Activated CD4-positive, alpha-beta memory T cell treated with anti-CD3 and anti-CD28 coated beads for 36 hours (primary cell): ENCODE data around the gene LHX4. TPM values are rescaled to one million over a fixed set of nuclear protein-coding genes. Genes with fewer than 3 reads are reported as not detected.

ENCODE experiments used
- CTCF ChIA-PET: fragments of 350-600 bp; sonication (Branson Sonifier 250); formaldehyde crosslinking; loops from one replicate; lab custom pipeline; 2021; ENCODE audit warnings: antibody characterized with exemption, inconsistent platforms; lab: Charles Lee
- POLR2A ChIA-PET: fragments of 350-600 bp; sonication (Branson Sonifier 250); formaldehyde crosslinking; loops from one replicate; lab custom pipeline; 2021; ENCODE audit warnings: antibody characterized with exemption; lab: Charles Lee
- DNase-seq: peaks from one replicate; pipeline ENCODE4 v3.0.0-alpha.2; 2020
- H3K27ac Mint-ChIP-seq: one replicate; pipeline ENCODE4 v1.8.0; 2021; ENCODE audit warnings: mixed read lengths
- H3K27me3 Mint-ChIP-seq: one replicate; pipeline ENCODE4 v1.8.0; 2021; ENCODE audit warnings: mixed read lengths
- H3K36me3 Mint-ChIP-seq: one replicate; pipeline ENCODE4 v1.8.0; 2021; ENCODE audit warnings: mixed read lengths
- H3K4me1 Mint-ChIP-seq: one replicate; pipeline ENCODE4 v1.8.0; 2021; ENCODE audit warnings: low read depth, mixed read lengths
- H3K4me3 Mint-ChIP-seq: one replicate; pipeline ENCODE4 v1.8.0; 2021; ENCODE audit warnings: mild to moderate bottlenecking, mixed read lengths
- H3K9me3 Mint-ChIP-seq: one replicate; pipeline ENCODE4 v1.8.0; 2021; ENCODE audit warnings: mixed read lengths
- intact Hi-C: fragments of 100-400 bp; cut with micrococcal nuclease; formaldehyde crosslinking; loops from one replicate; pipeline ENCODE4 v1.15.1; 2023
- total RNA-seq, 2 experiments: library from RNA; stranded (reverse); gene quantifications; one replicate each; pipeline ENCODE4 v1.2.3, GENCODE V29; 2021

LHX4 gene
- not detected for total RNA-seq

DNA sequence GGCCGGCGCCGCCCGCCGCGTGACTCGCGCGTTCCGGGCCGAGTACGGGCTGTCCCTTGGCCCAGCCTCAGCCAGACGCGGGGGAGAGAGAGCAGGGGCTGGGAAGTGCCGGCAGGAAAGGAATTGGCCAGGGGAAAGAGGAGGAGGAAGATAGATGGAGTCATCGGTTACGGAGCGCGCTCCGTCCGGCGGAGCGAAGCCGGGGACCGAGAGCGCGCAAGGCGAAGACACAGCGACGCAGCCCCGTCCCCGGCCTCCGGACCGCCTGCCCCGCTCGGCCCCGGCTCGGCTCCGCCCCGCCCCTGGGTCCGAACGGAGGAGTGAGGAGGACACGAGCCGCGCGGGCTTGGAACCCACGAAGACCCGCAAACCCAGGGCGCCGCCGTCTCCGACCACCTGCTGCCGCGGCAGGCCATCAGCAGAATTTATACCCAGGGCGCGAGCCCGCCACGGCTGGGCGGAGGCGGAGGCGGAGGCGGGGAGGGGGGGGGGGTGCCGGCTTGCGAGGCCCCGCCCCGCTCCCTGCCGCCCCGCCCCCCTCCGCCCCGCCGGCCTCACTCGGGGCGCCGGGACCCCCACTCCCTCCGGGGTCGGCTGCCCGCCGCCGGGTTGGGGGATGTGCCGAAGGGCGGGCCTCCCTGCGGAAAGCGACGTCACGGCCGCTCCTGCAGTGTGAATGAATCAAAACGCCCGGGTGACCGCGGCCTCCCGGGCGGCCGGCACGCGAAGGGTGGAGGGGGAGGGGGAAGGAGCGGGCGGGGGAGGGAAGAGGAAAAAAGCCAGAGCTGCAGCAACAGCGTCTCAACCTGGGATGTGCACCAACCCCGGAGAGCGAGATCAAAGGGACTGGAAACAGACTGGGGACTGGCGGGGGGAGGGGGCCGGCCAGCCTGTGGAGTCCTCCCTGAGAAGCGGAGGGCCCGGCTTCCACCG, at the start of gene LHX4:
TSS of gene LHX4 (plus strand) at position 782 of the 933 bp plus-strand sequence. CDS start 266 bp downstream, outside the sequence.
- Mint-ChIP-seq H3K27me3 (peaks cover 71% of the 10 kb centered on the region), H3K4me1 (peaks cover 19% of the 10 kb centered on the region), H3K9me3 (no peaks in the 10 kb centered on the region), H3K27ac (no peak within 1 kb of the TSS), H3K36me3 (no peaks in the 10 kb centered on the region), H3K4me3 (peak within 1 kb of the TSS; percentile 57)
- intact Hi-C loops: no loop called here
- peak; percentile 55 for DNase-seq
- ChIA-PET POLR2A (no interaction called here), CTCF (no interaction called here)

DNA sequence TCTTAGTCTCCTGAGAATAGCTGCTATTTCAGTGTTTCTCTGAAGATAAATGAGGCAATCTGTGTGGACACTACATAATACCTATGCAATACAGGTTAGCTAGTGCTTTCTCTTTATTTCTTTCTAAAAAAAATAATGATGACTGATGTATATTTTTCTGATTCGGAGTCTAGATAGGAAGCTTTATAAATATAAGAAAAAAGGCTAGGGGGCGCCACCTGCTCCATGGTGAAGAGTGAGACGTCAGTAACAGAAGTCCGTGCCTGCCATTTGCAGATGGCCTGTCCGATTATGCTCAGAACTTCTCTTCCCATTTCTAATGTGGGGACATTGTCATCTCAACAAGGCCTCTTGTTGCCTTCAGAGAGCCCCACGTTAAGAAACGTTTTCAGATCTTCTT, 49.0 kb upstream of the LHX4 start:
- H3K9me3 Mint-ChIP-seq: no peaks in the 10 kb centered on the region
- H3K4me3 Mint-ChIP-seq: no peak overlapping the region
- no peaks in the 10 kb centered on the region for H3K27me3 Mint-ChIP-seq
- DNase-seq: peak; percentile 27
- intact Hi-C loops: loop anchor here (10.0 kb wide), 2 partner anchors 234 to 294 kb away; no protein-coding TSS in a partner anchor
- ChIA-PET CTCF (interaction anchor here (0.6 to 6.1 kb wide), 26 partner anchors 10 to 475 kb away, joined by 3 to 78 read pairs (median 4); no protein-coding TSS in a partner anchor), POLR2A (no interaction called here)
- H3K36me3 Mint-ChIP-seq: peaks cover 16% of the 10 kb centered on the region
- no peak overlapping the region for H3K27ac Mint-ChIP-seq
- no peaks in the 10 kb centered on the region for H3K4me1 Mint-ChIP-seq

DNA sequence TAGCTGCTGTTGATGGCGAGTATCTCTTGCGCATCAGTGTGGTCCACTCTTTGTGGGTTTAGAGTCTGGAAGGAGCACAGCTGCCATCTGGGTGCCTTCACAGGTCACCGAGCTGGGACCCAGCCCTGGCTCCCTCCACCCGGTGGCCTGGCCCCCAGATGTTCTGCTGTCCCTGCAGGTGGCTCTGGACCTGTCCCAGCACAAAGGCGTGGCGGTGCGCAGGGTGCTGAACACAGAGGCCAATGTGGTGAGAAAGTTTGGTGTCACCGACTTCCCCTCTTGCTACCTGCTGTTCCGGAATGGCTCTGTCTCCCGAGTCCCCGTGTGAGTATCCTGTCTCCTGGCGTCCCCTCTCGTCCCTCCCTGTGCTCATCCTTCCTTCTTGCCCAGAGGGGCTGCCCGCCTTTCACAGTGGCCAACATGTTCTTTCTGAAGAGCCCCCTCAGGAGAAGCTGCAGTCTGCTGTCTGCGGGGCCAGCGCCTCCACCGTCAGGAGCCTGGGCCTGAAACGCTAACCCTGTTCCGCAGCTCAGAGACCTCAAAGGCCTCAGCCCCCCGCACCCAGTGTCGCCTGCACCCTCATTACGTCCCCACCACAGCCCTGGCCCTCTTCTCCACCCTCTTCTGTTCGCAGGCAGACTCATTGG, 47.9 kb upstream of the LHX4 start:
- Mint-ChIP-seq H3K4me3 (no peak overlapping the region), H3K27ac (no peak overlapping the region), H3K9me3 (no peaks in the 10 kb centered on the region), H3K4me1 (no peaks in the 10 kb centered on the region), H3K36me3 (peaks cover 21% of the 10 kb centered on the region), H3K27me3 (no peaks in the 10 kb centered on the region)
- ChIA-PET POLR2A (no interaction called here), CTCF (interaction anchor here (1.0 to 6.1 kb wide), 7 partner anchors 8 to 476 kb away, joined by 3 to 78 read pairs (median 26); no protein-coding TSS in a partner anchor)
- intact Hi-C loops: loop anchor here (10.0 kb wide), 2 partner anchors 233 to 293 kb away; no protein-coding TSS in a partner anchor
- no peak for DNase-seq

DNA sequence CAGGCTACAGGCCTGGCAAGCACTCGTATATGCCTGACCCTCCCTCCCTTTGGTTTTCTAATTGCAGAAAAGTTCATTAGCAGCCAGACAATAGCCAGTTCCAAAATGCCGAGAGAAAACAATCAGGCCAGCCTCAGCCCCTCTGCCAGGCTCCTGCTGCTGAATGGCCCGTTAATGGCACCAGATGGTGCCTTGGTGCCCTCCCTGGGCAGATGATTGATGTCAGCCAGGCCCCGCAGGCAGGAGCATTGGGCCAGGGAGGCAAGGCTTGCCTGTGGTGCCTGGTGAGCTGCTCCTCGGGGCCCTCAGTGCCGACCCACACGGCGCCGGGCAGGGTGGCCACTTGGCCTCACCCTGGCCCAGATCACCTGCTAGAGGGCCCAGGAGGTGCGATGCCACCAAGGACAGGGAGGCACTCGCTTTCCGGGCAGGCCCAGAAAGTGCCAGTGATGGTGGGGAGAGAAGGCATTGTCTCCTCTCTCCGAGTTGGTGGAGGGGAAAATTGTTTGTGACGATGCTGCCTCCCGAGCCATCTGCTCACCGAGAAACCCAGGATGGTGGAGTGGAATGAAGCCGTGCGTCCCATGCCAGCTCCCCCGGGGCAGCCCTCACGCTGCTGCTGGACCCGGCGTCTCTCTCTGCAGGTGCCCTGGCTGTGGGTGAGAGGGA, 47.3 kb upstream of the LHX4 start:
- Mint-ChIP-seq H3K4me3 (no peak overlapping the region), H3K9me3 (no peaks in the 10 kb centered on the region), H3K27me3 (no peaks in the 10 kb centered on the region), H3K4me1 (no peaks in the 10 kb centered on the region), H3K27ac (no peak overlapping the region), H3K36me3 (peaks cover 21% of the 10 kb centered on the region)
- ChIA-PET CTCF (no interaction called here), POLR2A (no interaction called here)
- intact Hi-C loops: loop anchor here (10.0 kb wide), 2 partner anchors 232 to 292 kb away; no protein-coding TSS in a partner anchor
- DNase-seq: no peak

DNA sequence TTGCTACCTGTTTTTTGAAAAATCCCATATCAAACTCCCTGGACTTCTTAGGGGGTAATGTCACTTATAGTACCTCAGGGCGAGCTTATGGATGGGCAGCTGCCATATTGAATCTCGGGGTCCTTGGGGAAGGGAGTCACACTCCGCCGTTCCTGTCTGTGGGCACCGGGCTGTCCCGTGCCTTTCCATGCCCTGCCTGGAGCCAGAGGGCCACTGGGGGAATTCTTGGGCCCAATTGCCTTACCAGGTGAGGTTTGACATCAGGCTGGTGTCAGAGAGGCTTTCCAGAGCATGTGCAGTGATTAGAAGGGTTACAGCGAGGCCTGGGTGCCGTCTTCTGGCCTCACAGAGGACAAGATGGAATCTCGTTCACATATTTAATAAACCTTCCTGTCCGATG, 46.6 kb upstream of the LHX4 start:
- ChIA-PET POLR2A (no interaction called here), CTCF (no interaction called here)
- no peaks in the 10 kb centered on the region for H3K9me3 Mint-ChIP-seq

DNA sequence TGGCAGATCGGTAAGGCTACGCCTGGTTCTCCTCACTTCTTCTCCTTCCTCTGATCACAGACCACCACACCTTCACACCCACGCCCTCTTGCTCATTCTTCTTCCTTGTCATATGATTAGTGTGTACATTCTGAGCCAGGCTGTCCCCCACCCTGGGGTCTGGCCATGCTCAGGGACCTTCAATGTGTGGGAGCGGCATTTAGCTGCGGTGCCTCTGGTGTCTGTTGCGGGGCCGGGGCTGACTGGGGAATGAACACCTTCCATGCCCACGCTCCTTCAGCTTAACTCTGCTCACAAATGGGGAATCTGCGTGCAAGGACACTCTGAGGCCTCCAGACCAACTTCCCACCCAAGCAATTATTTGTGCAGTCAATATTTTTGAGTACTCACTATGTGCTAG, 46.0 kb upstream of the LHX4 start:
- intact Hi-C loops: loop anchor here (10.0 kb wide), 2 partner anchors 231 to 291 kb away; no protein-coding TSS in a partner anchor
- H3K4me3 Mint-ChIP-seq: no peak overlapping the region
- DNase-seq: no peak
- H3K36me3 Mint-ChIP-seq: peaks cover 22% of the 10 kb centered on the region
- CTCF ChIA-PET: no interaction called here
- POLR2A ChIA-PET: no interaction called here
- no peaks in the 10 kb centered on the region for H3K4me1 Mint-ChIP-seq
- H3K27me3 Mint-ChIP-seq: no peaks in the 10 kb centered on the region
- no peak overlapping the region for H3K27ac Mint-ChIP-seq
- no peaks in the 10 kb centered on the region for H3K9me3 Mint-ChIP-seq

More for the DNA sequence above, 46.6 kb upstream of the LHX4 start:
- intact Hi-C loops: loop anchor here (10.0 kb wide), 2 partner anchors 231 to 291 kb away; no protein-coding TSS in a partner anchor
- no peak overlapping the region for H3K4me3 Mint-ChIP-seq
- no peaks in the 10 kb centered on the region for H3K27me3 Mint-ChIP-seq
- no peaks in the 10 kb centered on the region for H3K4me1 Mint-ChIP-seq
- DNase-seq: no peak
- no peak overlapping the region for H3K27ac Mint-ChIP-seq
- peaks cover 21% of the 10 kb centered on the region for H3K36me3 Mint-ChIP-seq

DNA sequence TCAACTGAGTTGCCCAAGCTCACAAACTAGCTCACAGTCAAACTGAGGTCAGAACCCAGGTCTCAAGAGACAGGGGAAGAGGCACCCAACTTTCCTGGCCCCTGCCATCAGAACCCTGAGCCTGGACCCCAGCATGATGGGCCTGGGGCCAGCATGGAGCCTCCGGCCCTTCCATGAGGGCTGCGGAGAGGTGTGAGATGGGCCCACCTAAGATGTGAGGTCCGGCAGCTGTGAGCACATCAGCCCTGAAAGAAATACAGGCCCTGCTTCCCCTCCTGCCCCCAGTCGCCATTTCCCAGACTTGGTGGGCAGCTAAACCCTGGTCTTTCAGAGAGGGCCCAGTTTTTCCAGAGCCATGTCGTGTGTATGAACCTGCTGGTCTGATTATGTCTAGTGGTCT, 44.8 kb upstream of the LHX4 start:
- CTCF ChIA-PET: interaction anchor here (0.8 kb wide), 1 partner anchor 16 kb away, joined by 3 read pairs; no protein-coding TSS in a partner anchor
- Mint-ChIP-seq H3K4me3 (no peak overlapping the region), H3K9me3 (no peaks in the 10 kb centered on the region), H3K27me3 (no peaks in the 10 kb centered on the region), H3K36me3 (peaks cover 22% of the 10 kb centered on the region), H3K27ac (no peak overlapping the region), H3K4me1 (no peaks in the 10 kb centered on the region)
- intact Hi-C loops: loop anchor here (10.0 kb wide), 2 partner anchors 230 to 290 kb away; no protein-coding TSS in a partner anchor
- POLR2A ChIA-PET: no interaction called here
- DNase-seq: no peak

DNA sequence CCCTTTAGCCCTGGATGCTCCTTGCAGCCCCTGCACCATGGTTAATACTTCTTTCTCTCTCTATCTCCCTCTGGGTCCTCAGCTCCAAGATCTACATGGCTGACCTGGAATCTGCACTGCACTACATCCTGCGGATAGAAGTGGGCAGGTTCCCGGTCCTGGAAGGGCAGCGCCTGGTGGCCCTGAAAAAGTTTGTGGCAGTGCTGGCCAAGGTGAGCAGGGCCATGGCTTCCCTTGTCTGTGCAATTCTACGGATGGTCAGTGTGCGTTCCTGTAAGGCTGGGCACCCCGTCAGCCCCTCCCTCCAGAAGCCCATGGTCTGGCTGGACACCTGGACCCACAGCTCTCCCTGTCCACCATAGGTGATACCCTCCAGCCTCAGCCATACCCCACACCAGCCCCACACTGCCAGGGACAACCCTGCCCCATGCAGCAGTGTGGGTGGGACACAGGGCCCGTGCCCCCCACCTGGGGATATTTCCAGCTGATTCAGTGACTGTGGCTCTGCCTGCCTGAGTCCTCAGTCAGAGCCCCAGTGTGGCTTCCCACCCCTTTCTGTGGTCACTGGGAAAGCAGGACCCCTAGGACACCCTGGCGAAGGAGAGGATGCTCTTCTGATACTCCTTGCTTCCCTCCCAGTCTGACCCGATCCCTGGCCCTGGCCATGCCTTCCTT, 44.0 kb upstream of the LHX4 start:
- H3K27ac Mint-ChIP-seq: no peak overlapping the region

DNA sequence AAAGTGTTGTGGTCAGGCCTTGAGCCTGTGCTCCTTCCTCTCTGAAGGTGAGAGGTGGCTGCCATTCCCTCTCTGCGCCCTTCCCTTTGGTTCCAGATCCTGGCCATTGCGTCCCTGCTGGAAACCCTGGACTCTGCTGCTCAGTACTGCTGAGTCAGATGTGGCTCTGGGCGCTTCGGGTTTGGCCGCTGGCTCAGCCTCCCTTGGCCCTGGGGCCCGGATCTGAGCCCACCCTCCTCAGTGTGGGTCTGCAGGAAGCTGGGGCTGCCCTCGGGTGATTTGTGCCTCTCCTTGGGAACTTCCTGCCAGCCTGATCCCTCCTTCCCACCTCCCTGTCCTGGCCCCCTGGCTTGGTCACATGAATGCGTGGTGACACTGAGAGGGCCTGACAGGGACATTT, 43.2 kb upstream of the LHX4 start:
- ChIA-PET CTCF (interaction anchor here (1.0 to 4.5 kb wide), 2 partner anchors 8 to 66 kb away, joined by 4 to 25 read pairs; no protein-coding TSS in a partner anchor), POLR2A (no interaction called here)
- intact Hi-C loops: loop anchor here (10.0 kb wide), 2 partner anchors 228 to 288 kb away; no protein-coding TSS in a partner anchor

More for the DNA sequence above, 44.0 kb upstream of the LHX4 start:
- H3K27me3 Mint-ChIP-seq: no peaks in the 10 kb centered on the region
- CTCF ChIA-PET: no interaction called here
- no peak for DNase-seq
- no peaks in the 10 kb centered on the region for H3K9me3 Mint-ChIP-seq
- no peaks in the 10 kb centered on the region for H3K4me1 Mint-ChIP-seq
- no peak overlapping the region for H3K4me3 Mint-ChIP-seq
- POLR2A ChIA-PET: no interaction called here
- intact Hi-C loops: loop anchor here (10.0 kb wide), 2 partner anchors 229 to 289 kb away; no protein-coding TSS in a partner anchor
- peaks cover 24% of the 10 kb centered on the region for H3K36me3 Mint-ChIP-seq

DNA sequence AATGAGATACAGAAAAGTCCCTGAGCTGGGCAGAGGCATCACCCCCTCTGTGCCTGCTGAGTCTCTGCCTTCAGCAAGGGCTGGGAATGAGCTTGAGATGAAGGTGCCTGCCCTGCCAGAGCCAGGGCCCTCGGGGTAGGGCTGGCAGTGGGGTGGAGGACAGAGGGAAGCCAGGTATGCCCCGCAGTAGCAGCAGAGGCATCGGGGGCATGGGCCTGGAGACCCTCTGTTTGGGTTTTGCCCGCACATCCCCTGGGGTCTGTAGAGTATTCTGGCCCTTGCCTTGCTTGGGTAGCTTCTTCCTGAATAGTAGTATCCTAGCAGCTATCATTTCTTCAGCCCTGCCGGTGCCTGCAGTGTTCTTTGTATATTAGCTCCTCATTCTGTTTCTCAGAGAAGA, 42.4 kb upstream of the LHX4 start:
- Mint-ChIP-seq H3K4me1 (no peaks in the 10 kb centered on the region), H3K4me3 (no peak overlapping the region), H3K36me3 (peaks cover 28% of the 10 kb centered on the region), H3K9me3 (no peaks in the 10 kb centered on the region), H3K27ac (no peak overlapping the region), H3K27me3 (no peaks in the 10 kb centered on the region)
- no peak for DNase-seq
- ChIA-PET POLR2A (no interaction called here), CTCF (interaction anchor here (0.7 to 4.5 kb wide), 9 partner anchors 9 to 291 kb away, joined by 3 to 25 read pairs (median 4); no protein-coding TSS in a partner anchor)
- intact Hi-C loops: loop anchor here (10.0 kb wide), 2 partner anchors 227 to 287 kb away; no protein-coding TSS in a partner anchor

More for the DNA sequence above, 43.2 kb upstream of the LHX4 start:
- H3K4me3 Mint-ChIP-seq: no peak overlapping the region
- H3K4me1 Mint-ChIP-seq: no peaks in the 10 kb centered on the region
- H3K27me3 Mint-ChIP-seq: no peaks in the 10 kb centered on the region
- DNase-seq: no peak
- H3K36me3 Mint-ChIP-seq: peaks cover 28% of the 10 kb centered on the region
- H3K27ac Mint-ChIP-seq: no peak overlapping the region
- H3K9me3 Mint-ChIP-seq: no peaks in the 10 kb centered on the region

DNA sequence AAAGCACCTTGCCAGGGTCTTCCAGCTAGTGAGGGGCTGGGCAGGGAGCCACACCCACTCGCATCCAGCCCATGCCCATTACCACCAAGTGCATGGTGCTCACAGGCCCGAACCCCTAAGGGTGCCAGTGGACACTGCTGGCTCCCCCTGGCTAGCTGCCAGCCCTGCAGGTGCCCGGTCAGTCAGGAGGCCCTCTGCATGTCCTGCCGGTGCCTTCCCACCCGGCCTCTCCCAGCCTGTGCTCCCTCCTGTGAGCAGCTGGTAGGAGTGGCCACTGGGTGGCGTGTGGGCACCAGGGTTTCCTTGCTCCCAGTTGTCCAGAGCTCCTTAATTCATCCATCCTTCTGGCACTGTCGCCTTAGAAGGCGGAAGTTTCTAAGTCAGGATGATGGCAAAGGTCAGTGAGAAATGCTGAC, 42.0 kb upstream of the LHX4 start:
- H3K27ac Mint-ChIP-seq: no peak overlapping the region
- peaks cover 28% of the 10 kb centered on the region for H3K36me3 Mint-ChIP-seq
- CTCF ChIA-PET: interaction anchor here (0.7 to 4.5 kb wide), 9 partner anchors 9 to 290 kb away, joined by 3 to 25 read pairs (median 4); no protein-coding TSS in a partner anchor

More for the DNA sequence above, 42.0 kb upstream of the LHX4 start:
- Mint-ChIP-seq H3K4me3 (no peak overlapping the region), H3K9me3 (no peaks in the 10 kb centered on the region), H3K27me3 (no peaks in the 10 kb centered on the region), H3K4me1 (no peaks in the 10 kb centered on the region)
- POLR2A ChIA-PET: no interaction called here
- intact Hi-C loops: loop anchor here (10.0 kb wide), 2 partner anchors 227 to 287 kb away; no protein-coding TSS in a partner anchor
- DNase-seq: peak; percentile 26
